ENCODE measurements around the gene IGFBP5. TPM values are rescaled to one million over a fixed set of nuclear protein-coding genes. Genes with fewer than 3 reads are reported as not detected.

Gene IGFBP5
- polyA plus RNA-seq, 4 donors: 396 to 446 (median 412) TPM

DNA sequence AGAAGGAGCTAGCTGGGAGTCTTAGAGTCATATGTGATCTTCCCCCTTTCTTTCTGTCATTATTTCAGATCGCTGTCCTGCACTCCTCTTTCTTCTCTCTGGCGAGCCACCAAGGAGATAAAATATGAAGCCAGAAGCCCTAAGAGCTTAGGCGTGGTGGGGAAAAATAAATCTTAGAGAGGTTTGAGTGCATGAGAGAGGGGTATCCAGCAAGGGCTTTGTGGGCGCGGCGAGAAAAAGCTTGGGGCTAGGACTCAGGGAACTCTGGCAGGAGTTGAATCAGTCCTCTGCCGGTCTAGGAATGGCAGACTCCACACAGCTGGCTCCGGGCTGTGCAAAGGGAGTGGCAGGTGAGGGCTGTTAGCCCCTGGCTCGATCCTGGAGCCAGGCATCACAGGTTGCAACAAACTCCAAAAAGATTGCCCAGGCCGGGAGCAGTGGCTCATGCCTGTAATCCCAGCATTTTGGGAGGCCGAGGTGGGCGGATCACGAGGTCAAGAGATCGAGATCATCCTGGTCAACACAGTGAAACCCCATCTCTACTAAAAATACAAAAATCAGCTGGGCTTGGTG lies 20.1 kb upstream of the IGFBP5 start:
- DNase-seq (ENCODE audit: low read depth in 4 of 4, low spot score in 3 of 4): no peak

GRCh38 chr2:216714376-216714775 lies 19.0 kb upstream of the IGFBP5 start:
- DNase-seq (ENCODE audit: low read depth in 4 of 4, low spot score in 3 of 4): no peak

DNA sequence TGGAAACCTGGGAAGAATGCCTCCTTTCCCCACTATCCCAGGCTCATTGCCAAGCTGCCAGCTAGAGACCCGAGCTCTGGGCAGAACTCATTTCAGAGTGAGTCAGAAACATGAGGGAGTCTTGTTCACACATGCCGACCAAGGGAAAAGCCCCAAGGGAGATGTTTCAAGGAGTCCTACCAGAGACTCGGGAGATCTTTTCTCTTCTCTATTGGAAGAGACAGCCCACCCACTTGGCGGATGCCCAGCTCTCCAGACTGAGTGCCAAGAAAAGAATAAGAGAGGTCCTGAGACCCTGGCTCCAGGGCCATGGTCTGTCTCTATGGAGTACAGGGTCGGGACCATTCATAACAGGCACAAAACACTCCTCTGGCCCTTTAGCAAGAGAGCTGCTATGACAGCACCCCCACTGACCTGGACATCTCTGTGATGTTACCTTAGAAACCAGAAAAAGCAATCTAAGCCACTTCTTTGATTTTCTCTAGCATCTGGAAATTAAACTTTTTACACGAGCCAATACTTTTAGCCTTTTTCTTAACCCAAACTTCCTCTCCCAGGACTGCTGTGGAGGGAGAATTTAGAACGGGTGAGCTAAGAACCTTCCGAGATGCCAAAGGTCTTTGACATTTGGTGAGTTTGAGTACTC lies 18.5 kb upstream of the IGFBP5 start:
- no peak for DNase-seq (ENCODE audit: low read depth in 4 of 4, low spot score in 3 of 4)

GRCh38 chr2:216711348-216711747 lies 16.0 kb upstream of the IGFBP5 start:
- no peak for DNase-seq (ENCODE audit: low read depth in 4 of 4, low spot score in 3 of 4)

- DNase-seq (ENCODE audit: low read depth in 4 of 4, low spot score in 3 of 4): no peak
Observed at GRCh38 chr2:216710551-216711301, 15.4 kb upstream of the IGFBP5 start.

DNA sequence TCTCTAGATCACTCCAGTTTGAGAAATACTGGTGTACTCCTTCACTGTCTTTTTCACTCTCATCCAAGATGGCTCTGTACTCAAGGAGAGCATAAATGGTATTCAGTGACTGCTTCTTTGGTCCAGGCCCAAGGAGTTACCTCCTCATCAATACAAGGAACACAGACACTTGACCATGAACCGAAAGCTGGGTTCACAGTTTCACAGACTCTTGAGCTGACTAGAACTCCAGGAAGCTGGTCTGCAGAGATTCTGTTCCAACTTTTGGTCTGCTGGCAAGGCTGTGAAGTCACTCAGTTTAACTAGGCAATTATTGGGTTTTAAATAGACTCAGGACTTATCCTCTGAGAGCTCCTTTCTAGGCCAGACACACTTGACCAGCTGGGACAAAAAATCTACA lies 7.4 kb upstream of the IGFBP5 start:
- no peak for DNase-seq (ENCODE audit: low read depth in 4 of 4, low spot score in 3 of 4)

DNA sequence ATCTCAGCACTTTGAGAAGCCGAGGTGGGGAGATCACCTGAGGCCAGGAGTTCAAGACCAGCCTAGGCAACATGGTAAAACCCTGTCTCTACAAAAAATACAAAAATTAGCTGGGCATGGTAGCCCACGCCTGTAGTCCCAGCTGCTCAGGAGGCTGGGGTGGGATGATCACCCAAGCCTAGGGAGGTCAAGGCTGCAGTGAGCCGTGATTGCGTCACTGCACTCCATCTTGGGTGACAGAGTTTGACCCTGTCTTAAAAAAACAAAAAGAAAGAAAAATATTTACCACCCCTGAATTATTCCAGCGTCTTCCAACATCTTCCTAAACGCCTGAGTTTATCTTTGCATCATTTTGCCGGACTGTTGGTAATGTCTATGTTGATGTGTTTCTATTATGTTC lies 6.2 kb upstream of the IGFBP5 start:
- DNase-seq (ENCODE audit: low read depth in 4 of 4, low spot score in 3 of 4): no peak

DNA sequence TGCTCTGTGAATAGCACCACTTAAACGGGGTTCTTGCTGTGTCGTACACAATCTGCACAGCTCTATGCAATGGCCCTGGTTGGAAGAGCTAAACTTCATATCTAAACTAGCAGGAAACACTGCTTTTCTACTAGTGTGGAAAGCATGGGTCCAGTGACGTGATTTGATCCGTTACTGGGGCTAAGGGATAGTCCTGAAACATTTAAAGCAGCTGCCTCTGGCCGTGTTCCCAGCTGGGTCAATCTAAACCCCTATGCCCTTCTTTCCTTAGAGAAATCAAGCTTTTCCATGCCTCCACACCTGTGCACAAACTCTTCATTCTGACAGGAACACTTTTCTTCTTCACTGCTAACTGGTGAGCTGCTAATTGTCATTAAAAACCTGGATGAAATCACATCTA lies 5.4 kb upstream of the IGFBP5 start:
- DNase-seq (ENCODE audit: low read depth in 4 of 4, low spot score in 3 of 4): no peak

GRCh38 chr2:216700088-216700567 lies 4.8 kb upstream of the IGFBP5 start:
- peak in 1 of 4 donors; percentile 67 for DNase-seq (ENCODE audit: low read depth in 4 of 4, low spot score in 3 of 4)

DNA sequence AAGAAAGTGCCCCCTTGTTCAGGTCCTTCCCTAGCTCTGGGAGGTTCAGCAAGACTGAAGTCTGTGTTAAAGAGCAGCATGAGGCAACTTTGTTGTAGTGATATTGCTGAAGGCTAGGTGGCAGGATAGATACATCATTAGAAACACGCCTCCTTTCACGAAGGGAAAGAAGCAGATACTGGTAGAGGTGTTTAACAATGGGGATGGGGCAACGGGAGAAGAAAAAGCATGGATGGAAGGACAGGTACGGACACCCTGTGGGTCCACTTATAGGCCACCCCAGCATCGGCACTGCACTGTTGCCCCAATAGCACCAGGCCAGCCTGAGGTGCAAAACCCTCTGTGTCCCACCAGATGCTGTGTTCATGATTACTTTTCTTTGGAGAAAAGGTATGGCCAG lies 3.5 kb upstream of the IGFBP5 start:
- DNase-seq (ENCODE audit: low read depth in 4 of 4, low spot score in 3 of 4): no peak

DNA sequence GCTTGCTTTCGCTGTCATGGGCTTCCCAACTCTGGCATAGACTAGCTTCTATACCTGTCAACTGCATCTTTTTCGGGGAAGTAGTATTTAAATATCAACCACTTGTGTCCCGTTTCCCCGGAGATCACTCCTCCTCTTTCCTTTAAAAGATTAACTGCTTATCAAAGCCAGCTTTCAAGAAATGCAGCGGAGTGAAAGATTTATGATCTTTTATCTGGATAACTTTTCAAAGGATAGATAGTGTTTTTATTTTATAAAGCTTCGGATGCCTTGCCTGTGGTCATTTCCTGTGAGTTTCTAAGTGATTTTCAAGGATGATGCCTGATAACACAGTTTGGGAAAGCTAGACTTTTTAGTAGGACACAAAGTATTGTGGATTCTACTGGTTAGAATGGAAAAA lies 2.9 kb upstream of the IGFBP5 start:
- DNase-seq (ENCODE audit: low read depth in 4 of 4, low spot score in 3 of 4): no peak

- no peak for DNase-seq (ENCODE audit: low read depth in 4 of 4, low spot score in 3 of 4)
Observed at GRCh38 chr2:216696751-216697560, 1.6 kb upstream of the IGFBP5 start.

- DNase-seq (ENCODE audit: low read depth in 4 of 4, low spot score in 3 of 4): no peak
Observed at GRCh38 chr2:216696321-216696720, 972 bp upstream of the IGFBP5 start.

DNA sequence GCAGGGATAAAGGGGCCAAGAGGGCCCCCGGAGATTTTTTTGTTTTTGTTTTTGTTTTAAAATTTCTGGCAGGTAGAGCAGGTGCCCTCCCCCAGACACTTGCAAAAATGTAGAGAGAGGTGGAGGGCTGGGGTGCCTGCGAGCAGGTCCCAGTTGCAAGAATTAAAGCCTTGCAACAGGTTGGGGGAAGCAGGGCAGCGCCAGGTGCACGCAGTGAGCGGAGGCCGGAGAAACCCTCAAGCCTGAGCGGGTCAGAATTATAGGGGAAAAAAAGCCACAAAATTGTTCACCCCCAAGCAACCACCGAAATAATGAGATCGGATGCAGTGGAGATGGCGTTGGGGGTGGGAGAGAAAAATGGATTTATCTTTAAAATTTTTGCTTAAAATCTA lies 527 bp downstream of the IGFBP5 start:
- no peak for DNase-seq (ENCODE audit: low read depth in 4 of 4, low spot score in 3 of 4)

GRCh38 chr2:216694082-216694825 lies 1.1 kb downstream of the IGFBP5 start:
- no peak for DNase-seq (ENCODE audit: low read depth in 4 of 4, low spot score in 3 of 4)

DNA sequence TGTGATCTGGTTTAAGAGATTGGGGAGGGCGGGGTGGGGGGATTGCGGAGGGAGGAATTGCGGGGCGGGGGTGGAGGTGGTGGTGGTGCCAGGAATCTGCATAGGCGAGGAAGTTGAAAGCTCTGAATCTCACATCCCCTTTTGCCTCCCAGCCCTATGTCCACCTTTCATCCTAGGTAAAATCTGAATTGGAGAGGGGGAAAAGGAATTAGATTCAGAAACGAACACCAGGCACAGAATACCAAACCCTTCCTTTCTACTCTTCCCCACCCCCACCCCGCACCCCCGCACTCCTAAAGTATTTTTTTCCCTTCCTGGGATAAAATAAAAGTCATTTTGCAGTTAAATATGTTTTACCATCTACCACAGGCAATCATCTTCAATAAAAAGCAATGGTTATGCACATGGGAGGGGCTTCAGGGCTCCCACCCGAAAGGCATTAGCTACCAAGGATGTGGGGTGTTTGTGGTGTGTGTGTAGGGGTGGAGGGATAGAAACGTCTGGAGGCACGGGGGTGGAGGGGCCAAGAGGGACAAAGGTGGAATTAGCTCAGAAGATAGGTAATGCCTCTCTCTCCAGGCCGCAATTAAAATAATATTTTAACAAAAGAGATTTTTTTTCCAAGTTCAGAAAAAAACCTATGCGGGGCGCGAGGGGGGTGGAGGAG lies 1.8 kb downstream of the IGFBP5 start:
- DNase-seq (ENCODE audit: low read depth in 4 of 4, low spot score in 3 of 4): no peak

DNA sequence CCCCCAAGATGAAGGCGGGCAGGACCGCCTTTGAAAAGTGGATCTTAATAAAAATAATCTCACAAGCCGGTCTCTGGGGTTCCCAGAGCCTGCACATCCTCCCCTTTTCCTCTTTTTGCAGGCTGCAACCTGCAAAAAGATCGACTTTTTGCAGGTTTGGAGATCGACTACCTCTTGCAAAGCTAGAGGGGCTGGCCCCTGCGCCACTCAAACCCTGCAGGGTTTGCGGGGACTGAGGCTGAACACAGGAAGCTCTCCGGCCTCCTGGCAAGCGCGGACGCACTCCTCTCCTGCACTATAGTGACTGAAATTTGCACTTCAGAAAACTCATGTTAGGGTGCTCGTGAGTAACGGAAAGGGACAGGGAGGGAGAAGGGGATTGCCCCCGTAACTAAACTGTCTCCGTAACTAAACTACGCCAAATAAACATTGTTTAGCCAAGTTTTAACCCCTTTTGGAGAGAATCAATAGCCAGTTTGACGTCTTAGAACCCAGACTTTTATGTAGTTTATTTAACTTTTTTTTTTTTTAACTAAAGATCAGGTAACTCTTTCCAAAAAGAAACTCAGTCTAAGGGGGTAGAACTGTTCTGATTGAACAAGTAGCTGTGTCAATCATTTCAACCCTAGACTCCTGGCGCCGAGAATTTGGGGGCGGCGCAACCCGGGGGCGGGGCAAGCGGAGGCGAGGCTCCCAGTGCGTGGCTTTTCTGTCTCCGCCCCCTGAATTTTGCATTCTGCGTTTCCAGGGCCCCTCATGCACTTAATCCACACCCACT lies 2.5 kb downstream of the IGFBP5 start:
- peak in 2 of 4 donors; percentile 75 to 80 for DNase-seq (ENCODE audit: low read depth in 4 of 4, low spot score in 3 of 4)

DNA sequence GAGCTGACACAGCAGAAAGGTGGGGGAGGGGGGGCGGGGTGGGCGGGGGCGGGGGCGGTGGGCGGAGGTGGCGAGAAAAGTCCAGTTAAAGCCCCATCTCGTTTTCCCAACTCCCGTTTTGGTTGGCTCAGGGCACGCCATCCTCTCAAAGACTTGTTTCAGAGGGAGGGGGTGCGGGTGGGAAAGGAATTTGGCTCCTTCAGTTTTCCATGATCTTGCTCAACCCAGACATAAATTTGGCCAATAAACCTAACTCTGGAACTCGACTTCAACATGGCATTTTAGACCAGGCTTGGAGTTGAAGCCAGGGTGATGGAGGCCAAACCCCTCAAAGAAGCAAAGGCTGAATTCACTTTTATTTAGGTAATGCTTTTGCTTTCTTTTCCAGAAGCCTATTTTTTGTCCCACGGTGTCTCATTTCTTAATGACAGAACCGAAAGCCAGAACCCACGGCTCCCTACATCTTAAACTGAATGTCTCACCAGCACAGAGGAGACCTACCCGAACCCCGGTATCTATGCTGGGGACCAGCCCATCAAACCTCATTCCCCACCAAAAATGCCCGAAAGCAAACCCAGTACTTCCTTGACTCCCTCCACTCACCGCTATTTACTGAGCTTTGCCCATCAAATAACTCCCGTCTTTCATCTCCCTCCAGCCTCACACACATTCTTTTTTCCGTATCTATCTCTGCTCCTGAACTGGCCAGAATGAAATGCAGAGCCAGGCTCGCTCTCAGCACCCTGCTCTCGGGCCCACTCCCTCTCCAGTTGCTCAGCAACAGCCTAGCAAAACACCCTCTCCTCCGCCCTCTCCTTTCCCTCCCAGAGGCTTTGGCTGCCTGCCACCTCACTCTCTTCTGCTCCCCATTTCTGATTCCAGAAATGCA lies 4.3 kb downstream of the IGFBP5 start:
- peak in 2 of 4 donors; percentile 76 to 81 for DNase-seq (ENCODE audit: low read depth in 4 of 4, low spot score in 3 of 4)
